Embryonic facial prominence (tissue), 1 donor: ENCODE results near the gene PARD3B.
A peak's percentile ranks its signal among the peaks of the same experiment; 100 is the strongest.

Source experiments
- DNase-seq: peaks from one replicate; pipeline ENCODE4 v3.0.0-alpha.2; 2016; ENCODE audit errors: extremely low spot score

PARD3B gene

GRCh38 chr2:204835786-204836185 lies 290.5 kb downstream of the PARD3B start:
- DNase-seq = no peak

GRCh38 chr2:204840504-204840903 lies 295.2 kb downstream of the PARD3B start:
- DNase-seq = no peak

- DNase-seq = no peak
Measured at GRCh38 chr2:204842068-204842467, 296.8 kb downstream of the PARD3B start.

GRCh38 chr2:204842661-204843485 lies 297.6 kb downstream of the PARD3B start:
- DNase-seq = peak; percentile 8

GRCh38 chr2:204846471-204846870 lies 301.2 kb downstream of the PARD3B start:
- no peak for DNase-seq

GRCh38 chr2:204849892-204850291 lies 304.6 kb downstream of the PARD3B start:
- DNase-seq = peak; percentile 37

- no peak for DNase-seq
Measured at GRCh38 chr2:204850581-204850980, 305.3 kb downstream of the PARD3B start.

- DNase-seq = no peak
Measured at GRCh38 chr2:204853905-204854304, 308.6 kb downstream of the PARD3B start.

GRCh38 chr2:204860274-204860673 lies 315.0 kb downstream of the PARD3B start:
- DNase-seq = no peak

- DNase-seq = no peak
Measured at GRCh38 chr2:204862809-204863208, 317.5 kb downstream of the PARD3B start.

- no peak for DNase-seq
Measured at GRCh38 chr2:204863336-204863735, 318.1 kb downstream of the PARD3B start.

- DNase-seq = no peak
Measured at GRCh38 chr2:204869132-204869823, 324.0 kb downstream of the PARD3B start.

GRCh38 chr2:204870053-204870452 lies 324.8 kb downstream of the PARD3B start:
- no peak for DNase-seq

GRCh38 chr2:204871231-204871953 lies 326.1 kb downstream of the PARD3B start:
- DNase-seq = no peak

- no peak for DNase-seq
Measured at GRCh38 chr2:204876311-204876710, 331.0 kb downstream of the PARD3B start.

GRCh38 chr2:204877691-204878090 lies 332.4 kb downstream of the PARD3B start:
- DNase-seq = no peak

- DNase-seq = no peak
Measured at GRCh38 chr2:204880928-204881327, 335.7 kb downstream of the PARD3B start.

GRCh38 chr2:204881655-204882054 lies 336.4 kb downstream of the PARD3B start:
- no peak for DNase-seq

- DNase-seq = no peak
Measured at GRCh38 chr2:204885747-204886146, 340.5 kb downstream of the PARD3B start.

GRCh38 chr2:204886713-204887112 lies 341.4 kb downstream of the PARD3B start:
- no peak for DNase-seq

- no peak for DNase-seq
Measured at GRCh38 chr2:204888222-204888621, 342.9 kb downstream of the PARD3B start.

GRCh38 chr2:204890680-204891079 lies 345.4 kb downstream of the PARD3B start:
- DNase-seq = no peak
